ENCODE results near the gene SLC19A2.
"Not testable (repeated sequence)": the region's sequence is repeated elsewhere in the genome, so short reads cannot be mapped to it uniquely, and the experiment has no call there.

SLC19A2 gene

GRCh38 chr1:169485431-169486280 lies at the start of gene SLC19A2:
Gene SLC19A2, minus strand, starts transcription at chr1:169485944. Its CDS starts 178 bp downstream, at chr1:169485766.
- in situ Hi-C loops (cut with HindIII; ENCODE audit: low sequenced_read_pairs): no loop called here

GRCh38 chr1:169534653-169535052 lies 48.9 kb upstream of the SLC19A2 start:
- in situ Hi-C loops (cut with HindIII; ENCODE audit: low sequenced_read_pairs): no loop called here

- in situ Hi-C loops (cut with HindIII; ENCODE audit: low sequenced_read_pairs): not testable (repeated sequence)
These were observed 47.9 kb upstream of the SLC19A2 start for GRCh38 chr1:169533528-169534190.

GRCh38 chr1:169530448-169530847 lies 44.7 kb upstream of the SLC19A2 start:
- in situ Hi-C loops (cut with HindIII; ENCODE audit: low sequenced_read_pairs): no loop called here

- in situ Hi-C loops (cut with HindIII; ENCODE audit: low sequenced_read_pairs): no loop called here
These were observed 43.4 kb upstream of the SLC19A2 start for GRCh38 chr1:169529068-169529642.

- in situ Hi-C loops (cut with HindIII; ENCODE audit: low sequenced_read_pairs): no loop called here
These were observed 42.7 kb upstream of the SLC19A2 start for GRCh38 chr1:169528215-169529067.

GRCh38 chr1:169527451-169528214 lies 41.9 kb upstream of the SLC19A2 start:
- in situ Hi-C loops (cut with HindIII; ENCODE audit: low sequenced_read_pairs): no loop called here

GRCh38 chr1:169527001-169527400 lies 41.3 kb upstream of the SLC19A2 start:
- in situ Hi-C loops (cut with HindIII; ENCODE audit: low sequenced_read_pairs): no loop called here

GRCh38 chr1:169526120-169526832 lies 40.5 kb upstream of the SLC19A2 start:
- in situ Hi-C loops (cut with HindIII; ENCODE audit: low sequenced_read_pairs): no loop called here

GRCh38 chr1:169525391-169525790 lies 39.6 kb upstream of the SLC19A2 start:
- in situ Hi-C loops (cut with HindIII; ENCODE audit: low sequenced_read_pairs): no loop called here

- in situ Hi-C loops (cut with HindIII; ENCODE audit: low sequenced_read_pairs): no loop called here
These were observed 38.2 kb upstream of the SLC19A2 start for GRCh38 chr1:169523904-169524303.

GRCh38 chr1:169521226-169521625 lies 35.5 kb upstream of the SLC19A2 start:
- in situ Hi-C loops (cut with HindIII; ENCODE audit: low sequenced_read_pairs): no loop called here

GRCh38 chr1:169517558-169518186 lies 31.9 kb upstream of the SLC19A2 start:
- in situ Hi-C loops (cut with HindIII; ENCODE audit: low sequenced_read_pairs): no loop called here

GRCh38 chr1:169515641-169516040 lies 29.9 kb upstream of the SLC19A2 start:
- in situ Hi-C loops (cut with HindIII; ENCODE audit: low sequenced_read_pairs): no loop called here

GRCh38 chr1:169514566-169515270 lies 29.0 kb upstream of the SLC19A2 start:
- in situ Hi-C loops (cut with HindIII; ENCODE audit: low sequenced_read_pairs): no loop called here

GRCh38 chr1:169513208-169513607 lies 27.5 kb upstream of the SLC19A2 start:
- in situ Hi-C loops (cut with HindIII; ENCODE audit: low sequenced_read_pairs): no loop called here

GRCh38 chr1:169511316-169512005 lies 25.7 kb upstream of the SLC19A2 start:
- in situ Hi-C loops (cut with HindIII; ENCODE audit: low sequenced_read_pairs): no loop called here

- in situ Hi-C loops (cut with HindIII; ENCODE audit: low sequenced_read_pairs): no loop called here
These were observed 24.3 kb upstream of the SLC19A2 start for GRCh38 chr1:169510060-169510459.
